Measurements from ENCODE around the gene LRP8. TPM values are rescaled to one million over a fixed set of nuclear protein-coding genes. Genes with fewer than 3 reads are reported as not detected.
A peak's percentile ranks its signal among the peaks of the same experiment; 100 is the strongest.

Gene LRP8
- total RNA-seq, 1 donor from 2014 or later = 43.5 TPM

- no peak for DNase-seq (ENCODE audit: low read depth, low spot score)
Observed at GRCh38 chr1:53262000-53262399, 65.9 kb downstream of the LRP8 start.

- DNase-seq (ENCODE audit: low read depth, low spot score) = no peak
Observed at GRCh38 chr1:53260631-53261247, 67.1 kb downstream of the LRP8 start.

GRCh38 chr1:53259932-53260331 is 67.9 kb downstream of the LRP8 start:
- no peak for DNase-seq (ENCODE audit: low read depth, low spot score)

- no peak for DNase-seq (ENCODE audit: low read depth, low spot score)
Observed at GRCh38 chr1:53258216-53258615, 69.7 kb downstream of the LRP8 start.

- no peak for DNase-seq (ENCODE audit: low read depth, low spot score)
Observed at GRCh38 chr1:53257454-53258081, 70.3 kb downstream of the LRP8 start.

- DNase-seq (ENCODE audit: low read depth, low spot score) = no peak
Observed at GRCh38 chr1:53256511-53257453, 71.1 kb downstream of the LRP8 start.

GRCh38 chr1:53255031-53255430 is 72.8 kb downstream of the LRP8 start:
- DNase-seq (ENCODE audit: low read depth, low spot score) = no peak

- no peak for DNase-seq (ENCODE audit: low read depth, low spot score)
Observed at GRCh38 chr1:53254011-53254640, 73.7 kb downstream of the LRP8 start.

GRCh38 chr1:53250325-53250724 is 77.5 kb downstream of the LRP8 start:
- no peak for DNase-seq (ENCODE audit: low read depth, low spot score)

- DNase-seq (ENCODE audit: low read depth, low spot score) = no peak
Observed at GRCh38 chr1:53249706-53250105, 78.2 kb downstream of the LRP8 start.

GRCh38 chr1:53246261-53247134 is 81.4 kb downstream of the LRP8 start:
- no peak for DNase-seq (ENCODE audit: low read depth, low spot score)

GRCh38 chr1:53244141-53244540 is 83.7 kb downstream of the LRP8 start:
- no peak for DNase-seq (ENCODE audit: low read depth, low spot score)

GRCh38 chr1:53242381-53242780 is 85.5 kb downstream of the LRP8 start:
- no peak for DNase-seq (ENCODE audit: low read depth, low spot score)

- DNase-seq (ENCODE audit: low read depth, low spot score) = no peak
Observed at GRCh38 chr1:53241828-53242227, 86.0 kb downstream of the LRP8 start.

- peak; percentile 81 for DNase-seq (ENCODE audit: low read depth, low spot score)
Observed at GRCh38 chr1:53238197-53239155, 89.4 kb downstream of the LRP8 start, which contains the start of gene MAGOH. TSS of gene MAGOH (minus strand) at chr1:53238518. CDS start at chr1:53238448, 70 bp downstream.

- DNase-seq (ENCODE audit: low read depth, low spot score) = no peak
Observed at GRCh38 chr1:53237638-53238037, 90.2 kb downstream of the LRP8 start.

GRCh38 chr1:53220962-53221286 is 106.9 kb downstream of the LRP8 start:
- DNase-seq (ENCODE audit: low read depth, low spot score) = no peak

- peak; percentile 48 for DNase-seq (ENCODE audit: low read depth, low spot score)
Observed at GRCh38 chr1:53220171-53220961, 107.5 kb downstream of the LRP8 start, which contains the start of gene CZIB. TSS of gene CZIB (minus strand) at chr1:53220634. CDS start at chr1:53220575, 59 bp downstream.

- DNase-seq (ENCODE audit: low read depth, low spot score) = no peak
Observed at GRCh38 chr1:53219711-53220110, 108.2 kb downstream of the LRP8 start.
